Limb (tissue), 2 donors: Measurements from ENCODE around the gene NDRG3.
"Not testable (repeated sequence)": the region's sequence is repeated elsewhere in the genome, so short reads cannot be mapped to it uniquely, and the experiment has no call there.

ENCODE experiments used
- DNase-seq, 2 donors: peaks; one replicate each; pipeline ENCODE4 v3.0.0-alpha.2; 2016; ENCODE audit errors: extremely low spot score in 2 of 2

NDRG3 gene

GRCh38 chr20:36695467-36695866 lies 50.4 kb downstream of the NDRG3 start:
- not testable (repeated sequence) for DNase-seq

GRCh38 chr20:36688630-36689029 lies 57.3 kb downstream of the NDRG3 start:
- no peak for DNase-seq

- no peak for DNase-seq
Observed at GRCh38 chr20:36687850-36688249, 58.0 kb downstream of the NDRG3 start.

GRCh38 chr20:36686944-36687343 lies 58.9 kb downstream of the NDRG3 start:
- no peak for DNase-seq

GRCh38 chr20:36686504-36686903 lies 59.4 kb downstream of the NDRG3 start:
- DNase-seq: no peak

- DNase-seq: no peak
Observed at GRCh38 chr20:36684747-36685146, 61.1 kb downstream of the NDRG3 start.

- no peak for DNase-seq
Observed at GRCh38 chr20:36682311-36682710, 63.6 kb downstream of the NDRG3 start.

GRCh38 chr20:36677422-36677771 lies 68.5 kb downstream of the NDRG3 start:
- DNase-seq: no peak

- DNase-seq: no peak
Observed at GRCh38 chr20:36676701-36677421, 69.0 kb downstream of the NDRG3 start.

- not testable (repeated sequence) for DNase-seq
Observed at GRCh38 chr20:36675545-36675944, 70.3 kb downstream of the NDRG3 start.

- DNase-seq: no peak
Observed at GRCh38 chr20:36672991-36673390, 72.9 kb downstream of the NDRG3 start.

GRCh38 chr20:36670665-36671357 lies 75.1 kb downstream of the NDRG3 start:
- DNase-seq: no peak

GRCh38 chr20:36666181-36666740 lies 79.6 kb downstream of the NDRG3 start:
- no peak for DNase-seq

GRCh38 chr20:36663031-36663430 lies 82.9 kb downstream of the NDRG3 start:
- no peak for DNase-seq

- no peak for DNase-seq
Observed at GRCh38 chr20:36658300-36658699, 87.6 kb downstream of the NDRG3 start.

GRCh38 chr20:36656733-36657132 lies 89.2 kb downstream of the NDRG3 start:
- DNase-seq: no peak

- no peak for DNase-seq
Observed at GRCh38 chr20:36655004-36655403, 90.9 kb downstream of the NDRG3 start.

GRCh38 chr20:36654506-36654905 lies 91.4 kb downstream of the NDRG3 start:
- DNase-seq: no peak

- DNase-seq: no peak
Observed at GRCh38 chr20:36653456-36653855, 92.4 kb downstream of the NDRG3 start.

- no peak for DNase-seq
Observed at GRCh38 chr20:36647196-36648121, 98.4 kb downstream of the NDRG3 start.

GRCh38 chr20:36646678-36647077 lies 99.2 kb downstream of the NDRG3 start:
- no peak for DNase-seq

- DNase-seq: no peak
Observed at GRCh38 chr20:36645998-36646397, 99.9 kb downstream of the NDRG3 start, which contains the start of gene SLA2. TSS of gene SLA2 (minus strand) at chr20:36646196. CDS start at chr20:36641335, 4,861 bp downstream.
